Thoracic aorta (tissue), 2 donors: ENCODE data around the gene TXLNA. TPM values are rescaled to one million over a fixed set of nuclear protein-coding genes. Genes with fewer than 3 reads are reported as not detected.

Experiments used
- ATAC-seq: fragments of 150-250 bp; one replicate; pipeline ENCODE4 v1.8.0; 2017; ENCODE audit warnings: low read depth; ENCODE audit not compliant: insufficient number of reproducible peaks, low FRiP score
- DNase-seq: peaks from one replicate; pipeline ENCODE4 v3.0.0-alpha.2; 2020; ENCODE audit warnings: low spot score
- H3K27ac ChIP-seq, 2 donors: fragments of 200-600 bp; sonication (generic); 1 replicate in 1 of 2; 2 replicates in 1 of 2; pipeline ENCODE4 v1.5.1; 2016; ENCODE audit warnings: mild to moderate bottlenecking in 2 of 2, moderate library complexity in 2 of 2
- H3K27me3 ChIP-seq: fragments of 200-600 bp; sonication (generic); replicated peaks from 2 replicates; pipeline ENCODE4 v1.6.0; 2016; ENCODE audit warnings: mild to moderate bottlenecking; ENCODE audit not compliant: insufficient read depth
- H3K36me3 ChIP-seq: fragments of 200-600 bp; sonication (generic); one replicate; pipeline ENCODE4 v1.5.1; 2016
- H3K4me1 ChIP-seq, 2 donors: fragments of 200-600 bp; sonication (generic); 1 replicate in 1 of 2; 2 replicates in 1 of 2; pipeline versions ENCODE4 v1.5.1 to v1.6.0; 2016; ENCODE audit warnings: low read depth in 2 of 2, mild to moderate bottlenecking in 1 of 2; ENCODE audit not compliant: control insufficient read depth in 1 of 2
- H3K4me3 ChIP-seq: fragments of 200-600 bp; sonication (generic); 2 replicates; pipeline ENCODE4 v1.5.1; 2016; ENCODE audit warnings: mild to moderate bottlenecking
- H3K9me3 ChIP-seq: fragments of 200-600 bp; sonication (generic); 2 replicates; pipeline ENCODE4 v1.5.1; 2016
- CTCF ChIP-seq: fragments of 200-600 bp; sonication (generic); IDR thresholded peaks from one replicate; pipeline ENCODE4 v1.5.1; 2019; ENCODE audit warnings: antibody characterized with exemption
- total RNA-seq, 2 donors: library from RNA; depleted of rRNA; stranded (reverse); fragments of >200 nt; gene quantifications; one replicate each; pipeline versions ENCODE4 v1.1.0 to v1.2.3, GENCODE V29; 2016

The TXLNA gene
- total RNA-seq, 2 donors from 2014 or later: 57.5 to 89.5 TPM

GRCh38 chr1:32184650-32185049 lies 5.2 kb downstream of the TXLNA start:
- Histone ChIP-seq H3K4me1 (peaks cover 20 to 46% of the 10 kb centered on the region in 2 donors), H3K27me3 (no peaks in the 10 kb centered on the region), H3K36me3 (peaks cover 41% of the 10 kb centered on the region), H3K9me3 (no peaks in the 10 kb centered on the region), H3K27ac (no peak overlapping the region), H3K4me3 (no peak overlapping the region)
- DNase-seq: no peak
- TF ChIP-seq CTCF: no peak
- no peak for ATAC-seq

- no peak overlapping the region for H3K27ac ChIP-seq
- no peaks in the 10 kb centered on the region for H3K27me3 ChIP-seq
- TF ChIP-seq CTCF: no peak
- DNase-seq: no peak
- peaks cover 15 to 39% of the 10 kb centered on the region in 2 donors for H3K4me1 ChIP-seq
- no peak overlapping the region for H3K4me3 ChIP-seq
- no peak for ATAC-seq
- H3K36me3 ChIP-seq: peaks cover 56% of the 10 kb centered on the region
- no peaks in the 10 kb centered on the region for H3K9me3 ChIP-seq
Observed at GRCh38 chr1:32186077-32186476, 6.6 kb downstream of the TXLNA start.

GRCh38 chr1:32186491-32186890 lies 7.0 kb downstream of the TXLNA start:
- DNase-seq: no peak
- Histone ChIP-seq H3K27me3 (no peaks in the 10 kb centered on the region), H3K36me3 (peaks cover 60% of the 10 kb centered on the region), H3K4me1 (peaks cover 11 to 34% of the 10 kb centered on the region in 2 donors), H3K27ac (no peak overlapping the region), H3K4me3 (no peak overlapping the region), H3K9me3 (no peaks in the 10 kb centered on the region)
- ATAC-seq: no peak
- no peak for TF ChIP-seq CTCF

- no peaks in the 10 kb centered on the region for H3K27me3 ChIP-seq
- H3K27ac ChIP-seq: no peak overlapping the region
- H3K4me3 ChIP-seq: no peak overlapping the region
- peaks cover 7 to 22% of the 10 kb centered on the region in 2 donors for H3K4me1 ChIP-seq
- peaks cover 73% of the 10 kb centered on the region for H3K36me3 ChIP-seq
- ATAC-seq: no peak
- TF ChIP-seq CTCF: no peak
- DNase-seq: no peak
- no peaks in the 10 kb centered on the region for H3K9me3 ChIP-seq
Observed at GRCh38 chr1:32187850-32188249, 8.4 kb downstream of the TXLNA start.

- H3K27me3 ChIP-seq: no peaks in the 10 kb centered on the region
- DNase-seq: no peak
- H3K9me3 ChIP-seq: no peaks in the 10 kb centered on the region
- ATAC-seq: no peak
- no peaks in the 10 kb centered on the region for H3K4me1 ChIP-seq
- TF ChIP-seq CTCF: no peak
- H3K36me3 ChIP-seq: peaks cover 92% of the 10 kb centered on the region
- no peak overlapping the region for H3K4me3 ChIP-seq
- H3K27ac ChIP-seq: no peak overlapping the region
Observed at GRCh38 chr1:32192220-32192948, 12.9 kb downstream of the TXLNA start.
